Measurements from ENCODE around the gene DET1.

Gene DET1

DNA sequence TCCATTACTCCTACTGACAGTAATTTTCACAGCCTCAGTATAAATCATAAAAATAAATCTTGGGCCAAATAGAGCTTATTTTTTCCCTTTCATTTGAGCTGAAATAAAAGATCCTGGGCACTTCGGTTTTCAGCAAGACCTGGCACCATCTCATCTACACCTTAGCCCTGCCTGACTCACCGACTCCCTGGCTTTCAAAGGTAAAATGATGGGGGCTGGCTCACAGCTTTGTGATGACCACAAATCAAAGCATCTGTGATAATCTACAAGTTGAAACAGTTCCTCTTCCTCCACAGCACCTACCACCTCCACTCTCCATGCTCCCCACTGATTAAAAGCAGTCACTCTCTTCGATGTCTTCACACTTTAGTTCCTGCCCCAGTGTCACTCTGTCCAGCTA is 27.6 kb downstream of the DET1 start:
- H3K4me3 ChIP-seq (ENCODE audit: low read length): no peak overlapping the region
- no peak overlapping the region for H3K9ac ChIP-seq (ENCODE audit: low read depth, low read length)
- H3K4me1 ChIP-seq (ENCODE audit: insufficient read depth, low read length): no peaks in the 10 kb centered on the region
- no peak overlapping the region for H3K27ac ChIP-seq (ENCODE audit: low read depth, low read length)
- H3K27me3 ChIP-seq (ENCODE audit: insufficient read depth, low read length): no peaks in the 10 kb centered on the region
- no peaks in the 10 kb centered on the region for H3K9me3 ChIP-seq (ENCODE audit: insufficient read depth, low read depth, low read length)
- H3K36me3 ChIP-seq (ENCODE audit: insufficient read depth, low read length): peaks cover 7% of the 10 kb centered on the region; the same call in 1 of the 2 replicates
- WGBS: 90% methylated on average over 3 of the region's 3 CpGs

DNA sequence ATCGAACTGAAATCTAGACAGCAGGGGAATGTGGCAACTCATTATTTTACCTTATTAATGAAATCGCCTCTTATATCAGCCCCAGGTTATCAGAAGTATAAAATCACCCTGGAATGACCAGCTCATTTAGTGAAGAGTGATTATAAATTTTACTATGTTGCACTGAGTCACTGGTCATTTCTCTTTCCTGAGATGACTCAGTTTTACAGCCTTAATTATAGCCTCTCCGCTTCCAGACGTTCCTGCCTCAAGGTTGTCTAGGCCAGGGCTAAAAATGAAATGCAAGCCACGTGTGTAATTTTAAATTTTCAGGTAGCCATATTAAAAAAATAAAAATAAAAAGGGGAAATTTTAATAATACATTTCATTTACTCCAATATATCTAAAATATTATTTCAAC is 33.3 kb downstream of the DET1 start:
- Histone ChIP-seq H3K9ac (ENCODE audit: low read depth, low read length) (no peak overlapping the region), H3K9me3 (ENCODE audit: insufficient read depth, low read depth, low read length) (no peaks in the 10 kb centered on the region), H3K36me3 (ENCODE audit: insufficient read depth, low read length) (peaks cover 27% of the 10 kb centered on the region), H3K27ac (ENCODE audit: low read depth, low read length) (no peak overlapping the region), H3K4me3 (ENCODE audit: low read length) (no peak overlapping the region), H3K27me3 (ENCODE audit: insufficient read depth, low read length) (no peaks in the 10 kb centered on the region), H3K4me1 (ENCODE audit: insufficient read depth, low read length) (no peaks in the 10 kb centered on the region)
- WGBS: 92% methylated on average over 3 of the region's 5 CpGs

DNA sequence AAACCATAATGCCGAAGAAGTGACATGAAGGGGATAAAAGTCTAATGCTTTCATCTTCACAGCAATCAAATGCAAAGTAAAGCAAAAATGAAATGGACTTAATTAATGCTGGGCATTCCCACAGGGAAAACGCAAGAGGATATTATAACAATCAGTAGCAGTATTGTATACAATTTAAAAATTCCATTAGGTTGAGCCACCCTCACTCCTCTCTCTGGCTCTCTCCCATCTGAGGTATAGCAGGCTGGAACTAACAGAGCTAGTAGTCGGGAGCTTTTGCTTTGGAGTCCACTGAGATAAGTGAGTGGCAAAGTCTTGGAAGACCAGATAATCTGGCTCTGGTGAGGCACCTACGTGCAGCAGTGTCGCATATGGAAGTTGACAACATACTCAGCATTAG is 33.9 kb downstream of the DET1 start:
- no peaks in the 10 kb centered on the region for H3K27me3 ChIP-seq (ENCODE audit: insufficient read depth, low read length)
- no peak overlapping the region for H3K4me3 ChIP-seq (ENCODE audit: low read length)
- peaks cover 29% of the 10 kb centered on the region for H3K36me3 ChIP-seq (ENCODE audit: insufficient read depth, low read length)
- 96% methylated on average over 4 of the region's 5 CpGs for WGBS
- no peak overlapping the region for H3K27ac ChIP-seq (ENCODE audit: low read depth, low read length)
- H3K4me1 ChIP-seq (ENCODE audit: insufficient read depth, low read length): no peaks in the 10 kb centered on the region
- H3K9ac ChIP-seq (ENCODE audit: low read depth, low read length): no peak overlapping the region
- no peaks in the 10 kb centered on the region for H3K9me3 ChIP-seq (ENCODE audit: insufficient read depth, low read depth, low read length)

DNA sequence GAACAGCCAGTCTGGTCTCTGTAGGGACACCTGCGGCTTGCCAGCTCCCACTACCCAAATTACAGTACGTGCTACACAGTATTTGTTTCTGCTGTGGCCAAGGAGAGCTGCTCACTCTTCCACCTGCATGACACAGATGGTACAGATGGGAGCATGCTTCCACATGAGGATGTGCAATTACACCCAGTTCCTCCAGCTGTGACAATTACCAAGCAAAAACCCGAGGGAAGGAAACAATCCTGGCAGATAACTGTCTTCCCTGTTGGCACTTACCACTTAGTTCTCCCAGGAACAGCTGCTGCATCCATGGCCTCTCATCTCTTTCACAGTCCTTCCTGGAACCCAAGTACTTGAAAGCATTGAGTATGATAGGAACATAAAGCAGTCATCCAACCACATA is 34.4 kb downstream of the DET1 start:
- WGBS: 94% methylated on average over 3 of the region's 3 CpGs
- Histone ChIP-seq H3K4me1 (ENCODE audit: insufficient read depth, low read length) (no peaks in the 10 kb centered on the region), H3K27ac (ENCODE audit: low read depth, low read length) (no peak overlapping the region), H3K9me3 (ENCODE audit: insufficient read depth, low read depth, low read length) (no peaks in the 10 kb centered on the region), H3K27me3 (ENCODE audit: insufficient read depth, low read length) (no peaks in the 10 kb centered on the region), H3K4me3 (ENCODE audit: low read length) (no peak overlapping the region), H3K9ac (ENCODE audit: low read depth, low read length) (no peak overlapping the region), H3K36me3 (ENCODE audit: insufficient read depth, low read length) (peaks cover 32% of the 10 kb centered on the region)

DNA sequence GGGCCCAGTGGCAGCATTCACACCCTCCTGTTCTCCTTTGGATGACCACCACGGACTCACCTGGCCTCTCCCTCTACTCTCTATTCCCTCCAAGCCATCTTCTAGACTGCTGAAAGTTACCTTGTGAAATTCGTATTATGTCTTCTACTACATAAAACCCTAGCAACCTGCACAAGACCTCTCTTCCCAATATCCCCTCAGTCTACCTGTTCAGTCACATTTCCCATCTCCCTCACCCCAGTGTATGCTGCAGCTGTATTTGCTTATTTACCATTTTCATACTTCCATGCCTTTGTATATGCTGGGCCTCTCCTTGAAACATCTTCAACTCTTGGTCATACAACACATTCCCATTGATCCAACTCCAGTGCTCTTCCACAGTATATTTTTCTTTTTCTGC is 35.3 kb downstream of the DET1 start:
- 92% methylated on average over 2 of the region's 2 CpGs for WGBS
- Histone ChIP-seq H3K27me3 (ENCODE audit: insufficient read depth, low read length) (no peaks in the 10 kb centered on the region), H3K4me1 (ENCODE audit: insufficient read depth, low read length) (no peaks in the 10 kb centered on the region), H3K27ac (ENCODE audit: low read depth, low read length) (no peak overlapping the region), H3K4me3 (ENCODE audit: low read length) (no peak overlapping the region), H3K9me3 (ENCODE audit: insufficient read depth, low read depth, low read length) (no peaks in the 10 kb centered on the region), H3K9ac (ENCODE audit: low read depth, low read length) (no peak overlapping the region), H3K36me3 (ENCODE audit: insufficient read depth, low read length) (peaks cover 25% of the 10 kb centered on the region)

DNA sequence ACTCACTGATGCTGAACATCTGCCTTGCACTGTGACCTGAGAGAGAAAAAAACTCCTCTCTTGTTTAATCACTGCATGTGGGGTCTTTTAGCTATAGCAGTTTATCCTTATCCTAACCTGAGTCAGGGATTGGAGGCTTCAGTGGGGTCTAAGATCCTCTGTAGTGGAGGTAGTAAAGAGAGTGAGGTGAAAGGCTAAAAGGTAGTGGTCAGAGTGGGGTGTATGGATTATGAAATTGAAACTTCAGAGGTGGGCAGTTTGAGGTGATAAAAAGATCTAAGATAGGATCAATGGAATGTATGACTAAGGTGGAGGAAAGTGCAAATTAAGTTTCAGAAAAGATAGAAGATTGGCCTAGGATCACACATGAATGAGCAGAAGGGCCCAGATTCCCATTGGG is 36.5 kb downstream of the DET1 start:
- Histone ChIP-seq H3K4me1 (ENCODE audit: insufficient read depth, low read length) (0 out of 2 replicates have a peak, but pooled peaks cover 3% of the 10 kb centered on the region), H3K27me3 (ENCODE audit: insufficient read depth, low read length) (no peaks in the 10 kb centered on the region), H3K9ac (ENCODE audit: low read depth, low read length) (no peak overlapping the region), H3K27ac (ENCODE audit: low read depth, low read length) (no peak overlapping the region), H3K36me3 (ENCODE audit: insufficient read depth, low read length) (peaks cover 25% of the 10 kb centered on the region), H3K9me3 (ENCODE audit: insufficient read depth, low read depth, low read length) (no peaks in the 10 kb centered on the region), H3K4me3 (ENCODE audit: low read length) (no peak overlapping the region)

DNA sequence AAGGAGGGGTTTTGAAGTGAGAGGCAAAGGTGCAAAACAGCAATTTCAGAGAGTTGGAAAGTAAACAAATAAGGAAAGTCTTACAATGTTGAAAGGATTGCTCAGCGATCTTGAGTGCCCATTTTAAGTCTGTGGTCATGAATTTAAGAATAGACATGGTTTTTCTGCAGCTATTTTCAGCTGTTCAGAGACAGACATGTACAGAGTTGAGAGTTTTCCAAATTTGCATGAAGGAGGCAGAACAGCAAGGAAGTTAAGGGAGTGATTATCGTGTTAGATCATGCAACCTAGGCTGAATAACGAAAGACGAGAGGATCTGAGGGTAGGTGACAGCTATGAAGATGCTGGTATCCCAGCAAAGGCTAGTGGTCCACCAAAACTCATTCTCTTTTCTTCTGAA is 37.2 kb downstream of the DET1 start:
- 93% methylated on average over 4 of the region's 4 CpGs for WGBS
- Histone ChIP-seq H3K27ac (ENCODE audit: low read depth, low read length) (no peak overlapping the region), H3K4me3 (ENCODE audit: low read length) (no peak overlapping the region)

DNA sequence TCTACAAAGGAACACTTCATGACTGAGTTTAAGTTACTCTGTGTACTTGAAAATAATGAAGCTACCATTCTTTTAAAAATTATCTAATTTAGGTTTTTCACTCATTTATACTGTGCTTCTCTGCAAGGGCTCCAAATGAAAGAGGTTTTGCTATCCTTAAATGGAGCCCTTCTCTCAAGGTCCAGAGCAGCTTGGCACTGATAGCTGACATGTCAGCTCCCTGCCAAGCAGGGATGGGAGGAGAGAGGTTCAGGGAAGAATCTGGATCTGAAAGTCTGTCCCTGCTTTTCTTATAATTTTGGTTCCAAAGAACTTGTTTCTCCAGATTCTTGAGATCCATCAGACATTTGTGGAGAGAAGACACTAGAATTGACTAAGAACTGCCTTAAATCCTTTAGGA is 39.9 kb downstream of the DET1 start:
- no peak overlapping the region for H3K9ac ChIP-seq (ENCODE audit: low read depth, low read length)
- no peaks in the 10 kb centered on the region for H3K27me3 ChIP-seq (ENCODE audit: insufficient read depth, low read length)
- no peaks in the 10 kb centered on the region for H3K9me3 ChIP-seq (ENCODE audit: insufficient read depth, low read depth, low read length)
- H3K4me3 ChIP-seq (ENCODE audit: low read length): no peak overlapping the region
- H3K36me3 ChIP-seq (ENCODE audit: insufficient read depth, low read length): peaks cover 16% of the 10 kb centered on the region
- H3K4me1 ChIP-seq (ENCODE audit: insufficient read depth, low read length): peaks cover 24% of the 10 kb centered on the region
- no peak overlapping the region for H3K27ac ChIP-seq (ENCODE audit: low read depth, low read length)

More for the DNA sequence above, 37.2 kb downstream of the DET1 start:
- H3K36me3 ChIP-seq (ENCODE audit: insufficient read depth, low read length): peaks cover 25% of the 10 kb centered on the region
- no peaks in the 10 kb centered on the region for H3K27me3 ChIP-seq (ENCODE audit: insufficient read depth, low read length)
- H3K4me1 ChIP-seq (ENCODE audit: insufficient read depth, low read length): peaks cover 9% of the 10 kb centered on the region; the same call in 1 of the 2 replicates
- no peak overlapping the region for H3K9ac ChIP-seq (ENCODE audit: low read depth, low read length)
- H3K9me3 ChIP-seq (ENCODE audit: insufficient read depth, low read depth, low read length): no peaks in the 10 kb centered on the region

DNA sequence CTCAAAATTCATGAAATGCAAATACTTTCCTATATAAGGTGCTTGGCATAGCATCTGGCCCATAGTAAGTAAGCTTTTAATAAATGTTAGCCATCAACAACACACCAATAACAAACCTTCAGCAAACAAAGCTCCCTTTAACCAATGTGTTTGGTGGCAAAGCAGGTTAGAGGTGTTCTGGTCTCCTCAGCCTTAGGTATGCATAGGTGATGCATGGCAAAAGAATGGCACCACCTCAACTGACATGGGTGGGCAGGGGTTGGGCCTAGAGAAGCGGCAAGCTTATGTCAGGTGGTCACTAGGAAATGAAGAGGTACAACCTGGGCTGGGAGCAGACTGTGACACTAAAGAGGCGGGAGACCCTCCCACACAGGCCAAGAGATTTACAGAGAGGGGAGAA is 40.8 kb downstream of the DET1 start:
- H3K9ac ChIP-seq (ENCODE audit: low read depth, low read length): no peak overlapping the region
- H3K27me3 ChIP-seq (ENCODE audit: insufficient read depth, low read length): no peaks in the 10 kb centered on the region
- WGBS: 93% methylated on average over 2 of the region's 2 CpGs
- no peak overlapping the region for H3K4me3 ChIP-seq (ENCODE audit: low read length)
- peaks cover 24% of the 10 kb centered on the region for H3K4me1 ChIP-seq (ENCODE audit: insufficient read depth, low read length)
- no peaks in the 10 kb centered on the region for H3K9me3 ChIP-seq (ENCODE audit: insufficient read depth, low read depth, low read length)
- H3K36me3 ChIP-seq (ENCODE audit: insufficient read depth, low read length): peaks cover 10% of the 10 kb centered on the region
- H3K27ac ChIP-seq (ENCODE audit: low read depth, low read length): no peak overlapping the region

DNA sequence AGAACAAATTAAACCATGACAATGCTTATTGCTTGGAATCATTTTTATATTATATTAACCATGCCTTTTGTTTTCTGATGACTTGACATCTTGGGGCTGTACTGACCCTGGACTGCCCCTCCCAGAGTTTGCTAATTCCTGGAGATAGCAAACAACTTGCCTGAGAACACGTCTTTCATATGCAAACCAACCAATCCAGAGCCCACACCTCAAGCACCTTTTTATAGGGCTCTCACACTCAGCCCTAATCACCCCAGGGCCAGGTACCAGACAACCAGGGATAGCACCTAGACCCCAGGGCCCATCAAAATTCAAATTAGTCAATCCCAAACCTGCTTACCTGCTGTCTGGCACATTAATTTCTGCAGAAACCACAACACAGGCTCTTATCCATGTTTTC is 42.0 kb downstream of the DET1 start:
- Histone ChIP-seq H3K36me3 (ENCODE audit: insufficient read depth, low read length) (peaks cover 5% of the 10 kb centered on the region), H3K27me3 (ENCODE audit: insufficient read depth, low read length) (no peaks in the 10 kb centered on the region), H3K4me1 (ENCODE audit: insufficient read depth, low read length) (peaks cover 24% of the 10 kb centered on the region), H3K4me3 (ENCODE audit: low read length) (no peak overlapping the region), H3K27ac (ENCODE audit: low read depth, low read length) (no peak overlapping the region), H3K9me3 (ENCODE audit: insufficient read depth, low read depth, low read length) (no peaks in the 10 kb centered on the region), H3K9ac (ENCODE audit: low read depth, low read length) (no peak overlapping the region)
- WGBS: 26% methylated on average over 1 of the region's 1 CpG

DNA sequence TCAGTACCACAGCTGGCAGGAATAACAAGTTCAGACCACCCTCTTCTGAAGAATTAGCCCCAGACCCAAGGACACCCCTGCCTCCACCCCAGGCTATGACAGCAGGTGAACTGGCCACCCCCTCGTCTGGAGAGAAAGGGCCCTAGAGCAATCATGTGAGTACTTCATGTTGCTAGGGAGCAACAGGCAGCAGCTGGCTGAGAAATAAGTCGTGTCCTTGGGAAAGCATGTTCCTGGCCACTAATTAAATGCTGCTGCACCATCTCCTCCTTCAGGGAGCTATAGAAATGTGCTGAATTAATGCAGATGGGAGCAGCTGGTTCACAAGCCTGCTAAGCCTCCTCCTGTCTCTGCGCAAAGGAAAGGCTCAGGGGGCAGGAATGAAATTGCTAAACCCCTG is 47.5 kb downstream of the DET1 start:
- Histone ChIP-seq H3K27me3 (ENCODE audit: insufficient read depth, low read length) (no peaks in the 10 kb centered on the region), H3K9ac (ENCODE audit: low read depth, low read length) (no peak overlapping the region), H3K36me3 (ENCODE audit: insufficient read depth, low read length) (no peaks in the 10 kb centered on the region), H3K4me3 (ENCODE audit: low read length) (no peak overlapping the region), H3K27ac (ENCODE audit: low read depth, low read length) (no peak overlapping the region), H3K4me1 (ENCODE audit: insufficient read depth, low read length) (peaks cover 12% of the 10 kb centered on the region), H3K9me3 (ENCODE audit: insufficient read depth, low read depth, low read length) (no peaks in the 10 kb centered on the region)
- WGBS: 83% methylated on average over 3 of the region's 3 CpGs

DNA sequence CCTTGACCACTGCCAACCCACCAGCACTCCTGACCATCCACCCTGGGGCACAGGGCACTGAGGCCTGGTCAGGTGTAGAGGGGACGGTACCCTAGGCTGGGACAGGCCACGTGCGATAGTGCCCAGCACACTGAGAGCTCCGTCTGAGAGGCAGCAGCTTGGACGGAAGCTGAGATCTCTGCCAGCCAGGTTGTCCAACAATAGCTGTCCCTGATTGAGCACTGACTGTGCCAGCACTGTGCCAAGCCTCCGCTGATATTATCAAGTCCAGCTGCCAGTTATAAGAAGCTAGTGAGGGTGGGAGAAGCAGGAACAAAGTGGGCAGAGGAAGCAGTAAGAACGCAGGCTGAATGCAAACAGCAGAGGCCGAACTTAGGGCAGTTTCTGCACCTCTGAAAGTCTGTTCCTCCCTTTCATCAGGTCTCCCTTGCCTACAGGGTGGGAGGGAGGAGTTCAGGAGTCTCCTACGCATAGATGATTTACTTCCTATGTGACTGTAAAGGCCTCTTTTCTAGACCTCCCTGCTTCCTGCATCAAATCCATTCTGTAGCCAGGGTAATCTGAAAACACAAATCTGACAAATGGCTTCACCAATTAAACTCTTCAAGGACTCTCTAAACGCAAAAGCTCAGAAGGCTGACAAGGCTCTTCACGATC is 49.2 kb downstream of the DET1 start:
- H3K9me3 ChIP-seq (ENCODE audit: insufficient read depth, low read depth, low read length): no peaks in the 10 kb centered on the region
- no peak overlapping the region for H3K27ac ChIP-seq (ENCODE audit: low read depth, low read length)
- no peaks in the 10 kb centered on the region for H3K36me3 ChIP-seq (ENCODE audit: insufficient read depth, low read length)
- no peaks in the 10 kb centered on the region for H3K27me3 ChIP-seq (ENCODE audit: insufficient read depth, low read length)
- H3K4me3 ChIP-seq (ENCODE audit: low read length): no peak overlapping the region
- 90% methylated on average over 11 of the region's 11 CpGs for WGBS
- no peak overlapping the region for H3K9ac ChIP-seq (ENCODE audit: low read depth, low read length)
- peaks cover 3% of the 10 kb centered on the region; the same call in 1 of the 2 replicates for H3K4me1 ChIP-seq (ENCODE audit: insufficient read depth, low read length)
